Esophagus squamous epithelium (tissue), 5 donors: ENCODE results near the gene NSRP1. TPM values are rescaled to one million over a fixed set of nuclear protein-coding genes. Genes with fewer than 3 reads are reported as not detected.

Source experiments
- DNase-seq: peaks from one replicate; lab custom pipeline; 2025; lab: John Stamatoyannopoulos, UW
- H3K27ac ChIP-seq, 4 donors: fragments of 200-600 bp; sonication (generic); one replicate each; pipeline ENCODE4 v1.5.1; 2016 to 2019; ENCODE audit warnings: mild to moderate bottlenecking in 1 of 4
- H3K27me3 ChIP-seq, 4 donors: fragments of 200-600 bp; sonication (generic); 1 replicate in 3 of 4; 2 replicates in 1 of 4; pipeline versions ENCODE4 v1.5.1 to v1.6.0; 2017 to 2021; ENCODE audit warnings: antibody characterized with exemption in 1 of 4
- H3K36me3 ChIP-seq, 3 donors: fragments of 200-600 bp; sonication (generic); one replicate each; pipeline ENCODE4 v1.5.1; 2016 to 2019
- H3K4me1 ChIP-seq, 3 donors: fragments of 200-600 bp; sonication (generic); one replicate each; pipeline ENCODE4 v1.5.1; 2017 to 2019
- H3K4me3 ChIP-seq, 4 donors: fragments of 200-600 bp; sonication (generic); 1 replicate in 3 of 4; 2 replicates in 1 of 4; pipeline ENCODE4 v1.5.1; 2016 to 2019; ENCODE audit warnings: mild to moderate bottlenecking in 2 of 4, moderate library complexity in 1 of 4
- H3K9me3 ChIP-seq, 3 donors: fragments of 200-600 bp; sonication (generic); one replicate each; pipeline ENCODE4 v1.5.1; 2016 to 2019
- CTCF ChIP-seq, 6 experiments: fragments of 450-650 bp in 4 of 6; fragments of 200-600 bp in 2 of 6; sonication (generic) in 2 of 6; IDR thresholded peaks; one replicate each; pipeline ENCODE4 v1.5.1; 2016 to 2019; ENCODE audit warnings: antibody characterized with exemption in 6 of 6, mild to moderate bottlenecking in 4 of 6, moderate library complexity in 4 of 6
- POLR2A ChIP-seq, 4 donors: fragments of 450-650 bp; IDR thresholded peaks; one replicate each; pipeline ENCODE4 v1.6.1; 2017; ENCODE audit warnings: antibody characterized with exemption in 4 of 4, mild to moderate bottlenecking in 4 of 4, moderate library complexity in 3 of 4
- whole genome bisulfite sequencing, 2 donors: methylation state at CpG; one replicate each; pipeline ENCODE4 v1.1.5; 2018; 5-methylcytosine and 5-hydroxymethylcytosine counted together
- intact Hi-C: fragments of 100-400 bp; cut with DNase I; formaldehyde crosslinking; loops from one replicate; pipeline ENCODE4 v1.15.0; 2022
- total RNA-seq, 4 donors: library from RNA; depleted of rRNA; stranded (reverse); fragments of >200 nt; gene quantifications; one replicate each; pipeline ENCODE4 v1.1.0, GENCODE V29; 2016
- donor health status: DM: yes; HTN: yes; CAD: no.

The NSRP1 gene
- total RNA-seq, 4 donors from 2014 or later, result 12.9 to 28.6 (median 21.8) TPM

GRCh38 chr17:30173649-30174048 lies 57.0 kb downstream of the NSRP1 start:
- Histone ChIP-seq H3K4me1 (peaks cover 0 to 34% (median 0%) of the 10 kb centered on the region in 3 donors), H3K27me3 (no peaks in the 10 kb centered on the region), H3K4me3 (no peak overlapping the region), H3K9me3 (no peaks in the 10 kb centered on the region), H3K27ac (no peak overlapping the region), H3K36me3 (peaks cover 0 to 58% (median 7%) of the 10 kb centered on the region in 3 donors)
- TF ChIP-seq POLR2A (IDR thresholded peaks at IDR 0.05) (no peak), CTCF (IDR thresholded peaks at IDR 0.05) (no peak)
- no peak for DNase-seq
- intact Hi-C loops, result no loop called here
- 64 to 77% methylated on average over 2 of the region's 2 CpGs for WGBS, 2 donors

- WGBS, 2 donors, result 95 to 96% methylated on average over 1 of the region's 1 CpG
- no peak for DNase-seq
- peaks cover 0 to 67% (median 12%) of the 10 kb centered on the region in 3 donors for H3K36me3 ChIP-seq
- H3K4me1 ChIP-seq, result peaks cover 0 to 34% (median 0%) of the 10 kb centered on the region in 3 donors
- H3K4me3 ChIP-seq, result no peak overlapping the region
- H3K9me3 ChIP-seq, result no peaks in the 10 kb centered on the region
- TF ChIP-seq POLR2A (IDR thresholded peaks at IDR 0.05) (no peak), CTCF (IDR thresholded peaks at IDR 0.05) (no peak)
- no peaks in the 10 kb centered on the region for H3K27me3 ChIP-seq
- intact Hi-C loops, result no loop called here
- H3K27ac ChIP-seq, result no peak overlapping the region
These were observed 57.9 kb downstream of the NSRP1 start for GRCh38 chr17:30174556-30174955.

- H3K4me1 ChIP-seq, result peaks cover 0 to 15% (median 0%) of the 10 kb centered on the region in 3 donors
- no peaks in the 10 kb centered on the region for H3K27me3 ChIP-seq
- peaks cover 0 to 90% (median 17%) of the 10 kb centered on the region in 3 donors for H3K36me3 ChIP-seq
- H3K27ac ChIP-seq, result no peak overlapping the region
- WGBS, 2 donors, result 78 to 92% methylated on average over 5 of the region's 5 CpGs
- no peak for DNase-seq
- intact Hi-C loops, result no loop called here
- no peaks in the 10 kb centered on the region for H3K9me3 ChIP-seq
- TF ChIP-seq CTCF (IDR thresholded peaks at IDR 0.05) (no peak), POLR2A (IDR thresholded peaks at IDR 0.05) (no peak)
- no peak overlapping the region for H3K4me3 ChIP-seq
These were observed 60.2 kb downstream of the NSRP1 start for GRCh38 chr17:30176855-30177254.

GRCh38 chr17:30186761-30187160 lies 70.1 kb downstream of the NSRP1 start:
- no peak for DNase-seq

GRCh38 chr17:30187573-30187972 lies 71.0 kb downstream of the NSRP1 start:
- H3K4me3 ChIP-seq, result no peak overlapping the region
- WGBS, 2 donors, result 74 to 86% methylated on average over 1 to 2 of the region's 2 CpGs
- no peaks in the 10 kb centered on the region for H3K27me3 ChIP-seq
- TF ChIP-seq POLR2A (IDR thresholded peaks at IDR 0.05) (no peak), CTCF (IDR thresholded peaks at IDR 0.05) (no peak)
- H3K27ac ChIP-seq, result no peak overlapping the region
- no peak for DNase-seq
- peaks cover 0 to 37% (median 19%) of the 10 kb centered on the region in 3 donors for H3K36me3 ChIP-seq
- intact Hi-C loops, result no loop called here
- peaks cover 0 to 4% (median 0%) of the 10 kb centered on the region in 3 donors for H3K4me1 ChIP-seq
- no peaks in the 10 kb centered on the region for H3K9me3 ChIP-seq

More at GRCh38 chr17:30186761-30187160, 70.1 kb downstream of the NSRP1 start:
- Histone ChIP-seq H3K4me1 (peaks cover 0 to 4% (median 0%) of the 10 kb centered on the region in 3 donors), H3K27me3 (no peaks in the 10 kb centered on the region), H3K36me3 (peaks cover 0 to 45% (median 28%) of the 10 kb centered on the region in 3 donors), H3K27ac (no peak overlapping the region), H3K9me3 (no peaks in the 10 kb centered on the region), H3K4me3 (no peak overlapping the region)
- 80 to 86% methylated on average over 1 of the region's 1 CpG for WGBS, 2 donors
- no peak for TF ChIP-seq CTCF (IDR thresholded peaks at IDR 0.05)
- TF ChIP-seq POLR2A (IDR thresholded peaks at IDR 0.05), result no peak
- intact Hi-C loops, result no loop called here
